Fibroblast of villous mesenchyme (primary cell): ENCODE data around the gene PRSS2. TPM values are rescaled to one million over a fixed set of nuclear protein-coding genes. Genes with fewer than 3 reads are reported as not detected.

Experiments used
- DNase-seq: peaks from one replicate; pipeline ENCODE4 v3.0.0-alpha.2; 2010; ENCODE audit warnings: low read depth
- H3K4me3 ChIP-seq: 2 replicates; pipeline ENCODE4 v1.5.1; 2011; ENCODE audit warnings: low read depth, mild to moderate bottlenecking, low read length
- CTCF ChIP-seq: IDR thresholded peaks from 2 replicates; pipeline ENCODE4 v1.5.1; 2012; ENCODE audit warnings: low read depth, mild to moderate bottlenecking, low read length; ENCODE audit not compliant: insufficient read depth
- total RNA-seq: library from RNA; depleted of rRNA; stranded (reverse); fragments of >200 nt; gene quantifications from 2 replicates; pipeline ENCODE4 v1.2.3, GENCODE V29; 2012

Gene PRSS2
- total RNA-seq, 1 donor, result not detected

- no peak for DNase-seq
- H3K4me3 ChIP-seq, result no peak overlapping the region
- TF ChIP-seq CTCF, result no peak
Observed at GRCh38 chr7:142795339-142795863, 24.6 kb downstream of the PRSS2 start.

- H3K4me3 ChIP-seq, result peak overlapping the region; percentile 69
- no peak for TF ChIP-seq CTCF
- DNase-seq, result no peak
Observed at GRCh38 chr7:142796001-142796500, 25.3 kb downstream of the PRSS2 start.

- no peak for DNase-seq
- H3K4me3 ChIP-seq, result peak overlapping the region; percentile 69
- no peak for TF ChIP-seq CTCF
Observed at GRCh38 chr7:142796501-142797390, 26.0 kb downstream of the PRSS2 start.

- peak overlapping the region; percentile 69 for H3K4me3 ChIP-seq
- no peak for DNase-seq
- TF ChIP-seq CTCF, result no peak
Observed at GRCh38 chr7:142797391-142798377, 26.9 kb downstream of the PRSS2 start.

GRCh38 chr7:142798451-142799436 is 28.0 kb downstream of the PRSS2 start:
- peak overlapping the region; percentile 69 for H3K4me3 ChIP-seq
- no peak for TF ChIP-seq CTCF
- no peak for DNase-seq
